SU-DHL-6 (cell line): Measurements from ENCODE around the gene SALL1.

Experiments
- H2AFZ ChIP-seq: fragments of 200-600 bp; sonication (generic); 2 replicates; pipeline ENCODE4 v1.6.1; 2014; ENCODE audit warnings: low read depth, mild to moderate bottlenecking, moderate library complexity, mixed read lengths, antibody characterized with exemption, low read length; ENCODE audit not compliant: severe bottlenecking
- H3F3A ChIP-seq: fragments of 200-600 bp; shearing (Covaris generic); 2 replicates; pipeline ENCODE4 v1.6.0; 2016; ENCODE audit warnings: antibody characterized with exemption, mild to moderate bottlenecking; ENCODE audit not compliant: insufficient read depth
- H3K27ac ChIP-seq: fragments of 200-600 bp; sonication (generic); 2 replicates; pipeline ENCODE4 v1.5.1; 2016; ENCODE audit warnings: low read depth, mild to moderate bottlenecking, low read length, moderate library complexity, mixed read lengths
- H3K27me3 ChIP-seq: fragments of 200-600 bp; sonication (generic), shearing (Covaris generic); 2 replicates; pipeline ENCODE4 v1.6.0; 2014; ENCODE audit warnings: mild to moderate bottlenecking, low read length
- H3K36me3 ChIP-seq: fragments of 200-600 bp; sonication (generic); 2 replicates; pipeline ENCODE4 v1.6.1; 2014; ENCODE audit warnings: mild to moderate bottlenecking, low read length, mixed read lengths
- H3K4me2 ChIP-seq: fragments of 300-600, 200-600 bp; shearing (Covaris generic), sonication (generic); 2 replicates; pipeline ENCODE4 v1.6.0; 2014; ENCODE audit warnings: low read length, low read depth, mild to moderate bottlenecking; ENCODE audit not compliant: poor library complexity, severe bottlenecking
- H3K4me3 ChIP-seq: fragments of 200-600 bp; sonication (generic); 2 replicates; pipeline ENCODE4 v1.5.1; 2014; ENCODE audit warnings: antibody characterized with exemption, low read length, mild to moderate bottlenecking, mixed read lengths; ENCODE audit not compliant: insufficient read depth, poor library complexity, severe bottlenecking
- H3K79me2 ChIP-seq: fragments of 200-600 bp; sonication (generic); 2 replicates; pipeline ENCODE4 v1.6.1; 2014; ENCODE audit warnings: mild to moderate bottlenecking, low read length, moderate library complexity; ENCODE audit not compliant: insufficient read depth
- H3K9ac ChIP-seq: fragments of 200-600 bp; sonication (generic); 2 replicates; pipeline ENCODE4 v1.7.0; 2014; ENCODE audit warnings: mild to moderate bottlenecking, low read length
- H3K9me2 ChIP-seq: fragments of 200-600 bp; sonication (generic); replicated peaks from 2 replicates; pipeline ENCODE4 v1.6.1; 2014; ENCODE audit warnings: low read length; ENCODE audit not compliant: insufficient read depth
- H3K9me3 ChIP-seq: fragments of 200-600 bp; sonication (generic); 2 replicates; pipeline ENCODE4 v1.6.1; 2014; ENCODE audit warnings: low read length, mixed read lengths; ENCODE audit not compliant: insufficient read depth
- H4K20me1 ChIP-seq: fragments of 200-600 bp; sonication (generic); 2 replicates; pipeline ENCODE4 v1.6.1; 2014; ENCODE audit warnings: low read depth, mild to moderate bottlenecking, antibody characterized with exemption, low read length, moderate library complexity, mixed read lengths
- EZH2phosphoT487 ChIP-seq: fragments of 200-600 bp; sonication (generic), shearing (Covaris generic); conservative IDR thresholded peaks from 2 replicates; pipeline ENCODE4 v1.6.1; 2018; ENCODE audit warnings: mild to moderate bottlenecking, antibody characterized with exemption, low read length, moderate library complexity, mixed read lengths
- TF ChIP-seq, protein P1 (sequence below): fragments of 200-600 bp; sonication (generic); IDR thresholded peaks from one replicate; pipeline ENCODE4 v1.5.1; 2017; ENCODE audit warnings: antibody characterized with exemption, mild to moderate bottlenecking, low read length, moderate library complexity; ENCODE audit not compliant: insufficient read depth, poor library complexity, severe bottlenecking

SALL1 gene

DNA sequence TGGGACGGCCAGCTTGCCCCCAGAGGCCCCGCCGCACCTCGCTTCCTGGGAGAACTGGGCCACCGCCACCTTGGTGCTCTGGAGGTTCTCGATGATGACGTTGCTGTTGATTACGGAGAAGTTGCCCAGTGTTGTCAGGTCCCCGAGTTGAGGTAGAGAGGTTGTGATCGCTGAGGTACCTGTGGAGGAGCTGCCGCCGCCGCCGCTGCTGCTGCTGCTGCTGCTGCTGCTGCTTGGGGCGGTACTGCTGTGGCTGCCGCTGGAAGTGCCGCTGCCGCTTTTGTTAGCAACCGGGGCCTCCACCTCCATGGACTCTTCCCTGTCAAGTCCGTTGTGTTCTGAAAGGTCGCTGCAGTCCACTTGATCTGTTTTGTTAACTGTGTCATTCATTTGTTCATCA lies 9.5 kb downstream of the SALL1 start:
- no peak overlapping the region for H3K4me2 ChIP-seq
- H3K27ac ChIP-seq: no peak overlapping the region
- H3K4me3 ChIP-seq: no peak overlapping the region
- no peak overlapping the region for H3K9ac ChIP-seq
- TF ChIP-seq, protein P1, sequence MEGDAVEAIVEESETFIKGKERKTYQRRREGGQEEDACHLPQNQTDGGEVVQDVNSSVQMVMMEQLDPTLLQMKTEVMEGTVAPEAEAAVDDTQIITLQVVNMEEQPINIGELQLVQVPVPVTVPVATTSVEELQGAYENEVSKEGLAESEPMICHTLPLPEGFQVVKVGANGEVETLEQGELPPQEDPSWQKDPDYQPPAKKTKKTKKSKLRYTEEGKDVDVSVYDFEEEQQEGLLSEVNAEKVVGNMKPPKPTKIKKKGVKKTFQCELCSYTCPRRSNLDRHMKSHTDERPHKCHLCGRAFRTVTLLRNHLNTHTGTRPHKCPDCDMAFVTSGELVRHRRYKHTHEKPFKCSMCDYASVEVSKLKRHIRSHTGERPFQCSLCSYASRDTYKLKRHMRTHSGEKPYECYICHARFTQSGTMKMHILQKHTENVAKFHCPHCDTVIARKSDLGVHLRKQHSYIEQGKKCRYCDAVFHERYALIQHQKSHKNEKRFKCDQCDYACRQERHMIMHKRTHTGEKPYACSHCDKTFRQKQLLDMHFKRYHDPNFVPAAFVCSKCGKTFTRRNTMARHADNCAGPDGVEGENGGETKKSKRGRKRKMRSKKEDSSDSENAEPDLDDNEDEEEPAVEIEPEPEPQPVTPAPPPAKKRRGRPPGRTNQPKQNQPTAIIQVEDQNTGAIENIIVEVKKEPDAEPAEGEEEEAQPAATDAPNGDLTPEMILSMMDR: no peak
- no peaks in the 10 kb centered on the region for H3K9me2 ChIP-seq
- H3K79me2 ChIP-seq: no peaks in the 10 kb centered on the region
- no peaks in the 10 kb centered on the region for H3K27me3 ChIP-seq
- H3F3A ChIP-seq: no peaks in the 10 kb centered on the region
- no peaks in the 10 kb centered on the region for H3K36me3 ChIP-seq
- H4K20me1 ChIP-seq: no peaks in the 10 kb centered on the region
- no peak overlapping the region for H2AFZ ChIP-seq
- no peaks in the 10 kb centered on the region for H3K9me3 ChIP-seq

DNA sequence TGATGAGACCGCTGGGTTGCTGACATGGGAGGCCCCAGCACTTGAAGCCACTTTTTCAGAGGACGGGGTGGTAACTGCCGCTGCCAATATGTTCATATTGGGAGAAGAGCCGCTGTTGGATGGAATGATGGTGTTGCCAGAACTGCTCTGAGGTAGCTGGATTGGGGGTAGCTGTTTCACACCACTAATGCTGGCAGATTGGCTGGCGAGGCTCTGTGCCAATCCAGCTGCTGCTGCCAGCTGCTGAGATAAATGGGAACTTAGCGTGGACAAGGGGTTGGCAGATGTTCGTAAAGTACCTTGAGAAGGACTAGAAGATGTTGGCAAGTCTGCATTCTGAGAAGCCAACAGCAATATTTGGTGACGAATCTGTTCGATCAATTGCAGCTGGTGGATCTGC lies 10.0 kb downstream of the SALL1 start:
- Histone ChIP-seq H3K27ac (no peak overlapping the region), H3K9ac (no peak overlapping the region), H2AFZ (no peak overlapping the region), H3K4me3 (no peak overlapping the region), H3K4me2 (no peak overlapping the region), H3K27me3 (no peaks in the 10 kb centered on the region), H3K36me3 (no peaks in the 10 kb centered on the region), H3K79me2 (no peaks in the 10 kb centered on the region), H3K9me3 (no peaks in the 10 kb centered on the region), H3F3A (no peaks in the 10 kb centered on the region), H4K20me1 (no peaks in the 10 kb centered on the region), H3K9me2 (no peaks in the 10 kb centered on the region)
- TF ChIP-seq EZH2phosphoT487: no peak
- TF ChIP-seq, protein P1: no peak

DNA sequence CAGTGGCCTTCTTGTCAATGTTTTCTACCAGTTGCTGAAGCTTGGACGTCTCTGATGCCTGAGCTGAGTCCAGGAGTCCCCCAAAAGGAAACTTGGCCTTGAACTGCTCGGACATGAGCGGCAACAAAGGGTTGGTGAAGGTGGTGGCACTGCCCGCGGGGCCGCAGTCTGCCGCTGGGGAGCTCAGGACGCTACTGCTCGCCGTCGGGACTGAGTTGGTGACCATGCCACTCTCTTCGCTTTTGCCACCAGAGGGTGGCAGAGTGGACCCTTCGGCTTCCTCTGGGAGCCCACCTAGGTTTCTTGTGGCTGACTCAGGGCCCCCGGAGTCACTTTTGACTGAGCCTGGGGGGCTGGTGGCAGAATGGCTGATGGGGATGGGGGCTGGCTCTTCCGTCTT lies 11.0 kb downstream of the SALL1 start:
- Histone ChIP-seq H3K36me3 (no peaks in the 10 kb centered on the region), H3K79me2 (no peaks in the 10 kb centered on the region), H3F3A (no peaks in the 10 kb centered on the region), H2AFZ (no peak overlapping the region), H3K4me3 (no peak overlapping the region), H3K4me2 (no peak overlapping the region), H3K9me2 (no peaks in the 10 kb centered on the region), H3K27me3 (no peaks in the 10 kb centered on the region), H3K9me3 (no peaks in the 10 kb centered on the region), H3K27ac (no peak overlapping the region), H4K20me1 (no peaks in the 10 kb centered on the region), H3K9ac (no peak overlapping the region)
- TF ChIP-seq, protein P1: no peak

DNA sequence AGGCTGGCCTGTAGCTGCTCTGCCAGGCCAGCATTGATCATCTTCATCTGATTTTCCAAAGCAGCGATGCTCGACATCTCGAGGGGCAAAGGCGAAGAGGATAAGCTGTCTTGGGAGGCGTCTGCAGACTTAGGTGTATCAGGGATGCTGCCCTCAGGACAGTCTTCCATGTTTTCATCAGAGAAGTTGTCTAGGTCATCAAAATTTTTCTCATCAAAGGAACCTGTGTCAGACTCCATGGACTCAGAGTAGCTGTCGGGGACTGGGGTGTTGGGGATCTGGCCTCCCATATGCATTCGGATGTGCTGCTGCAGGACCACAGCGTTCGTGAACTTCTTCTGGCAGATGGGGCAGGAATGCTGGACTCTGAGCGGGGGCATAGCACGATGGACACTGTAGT lies 11.5 kb downstream of the SALL1 start:
- H3K36me3 ChIP-seq: no peaks in the 10 kb centered on the region
- H3K4me3 ChIP-seq: no peak overlapping the region
- H4K20me1 ChIP-seq: no peaks in the 10 kb centered on the region
- H2AFZ ChIP-seq: no peak overlapping the region
- H3K79me2 ChIP-seq: no peaks in the 10 kb centered on the region
- no peak overlapping the region for H3K4me2 ChIP-seq
- no peaks in the 10 kb centered on the region for H3K9me3 ChIP-seq
- no peak overlapping the region for H3K9ac ChIP-seq
- H3F3A ChIP-seq: no peaks in the 10 kb centered on the region
- H3K27me3 ChIP-seq: no peaks in the 10 kb centered on the region
- H3K9me2 ChIP-seq: no peaks in the 10 kb centered on the region
- H3K27ac ChIP-seq: no peak overlapping the region
- TF ChIP-seq, protein P1: no peak
- no peak for TF ChIP-seq EZH2phosphoT487
